GDM1 (cell line): ENCODE results near the gene FBXL20.

Experiments
- DNase-seq: peaks from one replicate; lab custom pipeline; 2025; lab: John Stamatoyannopoulos, UW

FBXL20 gene

DNA sequence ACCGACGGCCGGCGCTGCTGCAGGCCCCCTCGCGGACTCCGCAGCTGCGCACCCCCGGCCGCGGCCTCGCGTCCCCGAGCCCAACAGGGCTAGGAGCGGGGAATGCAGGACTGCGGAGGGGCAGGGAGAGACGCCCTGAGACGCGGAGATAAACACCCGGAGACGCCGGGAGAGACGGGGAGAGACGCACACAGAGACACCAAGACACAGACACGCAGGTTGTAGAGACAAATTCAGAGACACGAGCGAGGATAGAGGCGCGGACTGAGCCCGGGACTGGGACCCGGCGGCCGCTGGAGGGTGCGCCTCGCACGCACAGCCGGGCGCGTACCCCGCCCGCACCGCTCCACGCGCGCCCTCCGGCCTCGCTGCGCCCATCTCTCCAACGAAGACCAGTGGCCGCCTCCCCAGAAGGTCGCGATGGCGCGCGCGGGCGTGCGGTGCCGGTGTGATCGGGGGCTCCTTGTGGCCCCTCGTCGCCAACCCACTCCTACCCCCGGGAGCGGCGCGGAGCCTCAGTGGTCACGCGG lies 176.6 kb downstream of the FBXL20 start:
- no peak for DNase-seq

DNA sequence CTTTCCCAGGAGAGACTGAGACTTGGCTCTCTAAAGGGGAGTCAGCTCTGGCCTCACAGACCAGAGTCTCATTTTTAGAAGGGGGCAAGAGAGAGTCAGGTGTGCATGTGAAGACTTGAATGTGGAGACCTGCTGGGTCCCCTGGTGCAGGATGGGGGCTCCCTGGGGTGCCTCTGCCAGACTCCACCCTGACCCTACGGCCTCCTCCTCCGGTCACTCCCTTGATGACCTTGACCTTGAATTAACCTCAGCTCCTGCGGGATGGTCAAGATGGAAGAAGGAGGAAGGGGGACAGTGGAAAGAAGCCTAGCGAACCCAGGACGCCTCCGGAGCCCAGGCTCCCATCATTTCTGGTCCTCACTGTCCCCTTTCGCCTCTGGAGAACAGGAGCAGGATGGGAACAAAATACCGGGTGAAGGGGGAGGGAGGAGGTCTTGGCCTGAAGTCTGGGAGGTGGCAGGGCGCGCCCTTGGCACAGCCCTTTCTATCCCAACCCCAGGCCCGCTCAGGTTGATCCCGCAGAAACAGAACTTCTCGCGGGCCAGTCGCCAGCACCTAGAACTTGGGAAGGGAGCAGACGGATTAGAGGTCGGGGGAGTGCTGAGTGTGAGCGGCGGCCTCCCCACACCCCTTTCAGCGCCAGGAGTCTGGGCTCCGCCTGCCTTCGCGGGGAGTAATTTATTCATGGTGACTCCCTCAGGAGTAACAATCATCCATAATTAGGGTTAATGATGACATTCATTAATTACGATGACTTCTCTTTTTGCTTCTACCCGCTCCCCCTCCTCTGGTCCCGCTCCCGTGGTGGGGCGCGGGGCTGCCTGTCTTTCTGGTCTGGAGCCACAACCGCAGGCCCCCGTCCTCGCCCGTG lies 177.3 kb downstream of the FBXL20 start:
- no peak for DNase-seq

DNA sequence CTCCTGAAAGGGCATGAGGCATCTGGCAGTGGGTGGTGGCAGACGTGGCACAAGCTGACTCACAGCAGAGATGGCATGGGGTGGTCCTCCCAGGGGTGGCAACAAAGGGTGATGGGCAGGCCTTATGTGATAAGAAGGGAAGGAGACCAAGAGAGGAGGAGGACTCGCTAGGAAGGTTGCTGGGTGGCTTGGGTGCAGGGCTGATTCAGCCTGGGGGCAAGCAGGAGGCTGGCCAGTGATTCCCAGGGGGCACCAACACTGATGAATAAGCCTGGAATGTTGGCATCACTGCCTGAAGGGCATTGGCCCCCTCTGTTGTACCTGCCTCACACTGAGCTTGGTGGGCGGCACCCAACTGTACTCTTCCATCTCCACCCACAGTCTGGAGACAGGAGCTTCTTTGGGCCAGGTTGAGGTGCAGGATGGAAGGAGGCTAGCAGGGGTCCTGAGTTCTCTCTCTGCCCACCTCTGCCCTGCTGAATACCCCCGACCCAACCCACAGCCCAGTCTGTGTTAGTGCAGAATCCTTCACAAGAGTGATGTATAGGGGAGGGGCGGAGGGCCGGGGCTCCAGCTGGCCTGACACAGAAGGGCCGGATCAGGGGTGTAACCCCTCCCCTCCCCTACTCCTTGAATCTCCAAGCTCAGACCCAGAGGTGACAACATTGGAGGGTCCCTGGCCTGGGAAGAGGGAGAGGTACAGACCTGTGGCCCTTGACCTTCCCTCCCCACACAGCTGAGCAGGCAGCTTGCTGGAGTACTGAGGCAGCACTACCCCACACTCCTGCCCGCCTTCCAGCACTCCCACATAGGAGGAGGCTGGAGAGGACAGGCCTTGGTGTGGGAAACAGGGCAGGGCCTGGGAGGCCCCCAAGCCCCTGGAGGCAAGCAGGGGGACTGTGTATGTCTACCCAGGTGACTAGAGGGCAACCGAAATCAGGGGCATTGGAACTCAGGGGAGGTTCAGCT lies 178.3 kb downstream of the FBXL20 start:
- no peak for DNase-seq

GRCh38 chr17:39222151-39222550 lies 179.3 kb downstream of the FBXL20 start:
- no peak for DNase-seq

- no peak for DNase-seq
Observed at GRCh38 chr17:39221572-39221971, 179.9 kb downstream of the FBXL20 start.

DNA sequence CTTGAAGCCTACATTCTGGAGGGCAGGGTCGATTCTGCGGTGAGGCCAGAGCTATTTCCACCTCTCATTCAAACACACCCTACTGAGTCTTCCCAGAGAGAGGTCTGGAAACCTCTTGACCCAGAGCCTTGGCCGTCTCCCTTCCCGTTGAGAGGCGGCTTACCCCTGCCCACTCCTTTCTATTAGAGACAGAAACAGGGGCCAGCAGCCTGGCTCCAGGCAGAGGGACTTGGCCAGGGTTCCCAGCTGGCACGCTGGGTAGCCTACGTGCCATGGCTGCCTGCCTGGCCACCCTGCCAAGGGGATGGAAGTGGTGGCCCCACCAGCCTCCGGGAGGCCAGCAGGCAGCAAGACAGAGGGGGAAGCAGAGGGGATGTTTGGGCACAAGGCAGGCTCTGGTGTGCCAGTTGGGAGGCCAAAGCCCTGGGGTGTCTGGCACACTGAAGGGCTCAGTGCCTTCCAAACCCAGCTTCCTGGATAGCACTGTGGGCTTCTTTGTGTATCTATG lies 181.7 kb downstream of the FBXL20 start:
- DNase-seq, result no peak

DNA sequence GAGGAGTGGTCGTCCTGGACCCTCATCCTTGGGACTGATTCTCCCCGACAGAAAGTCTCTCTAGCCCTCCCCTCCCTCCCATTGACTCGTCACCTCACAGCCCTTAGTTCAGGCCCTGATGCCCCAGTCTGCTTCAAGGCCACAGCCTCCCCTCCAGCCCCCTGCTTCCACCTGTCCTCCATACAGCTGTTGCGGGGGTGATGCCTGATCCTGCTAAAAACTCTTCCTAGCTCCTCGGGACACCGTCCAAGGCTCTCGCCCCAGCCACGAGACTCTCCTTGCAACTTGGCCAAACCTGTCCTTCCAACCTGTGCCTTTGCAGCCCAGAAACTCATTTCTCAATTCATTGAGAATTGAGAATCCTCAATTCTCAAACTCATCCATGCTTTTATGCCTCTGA lies 182.5 kb downstream of the FBXL20 start:
- DNase-seq, result no peak

- DNase-seq, result no peak
Observed at GRCh38 chr17:39217734-39218369, 183.6 kb downstream of the FBXL20 start.

GRCh38 chr17:39213852-39214251 lies 187.6 kb downstream of the FBXL20 start:
- DNase-seq, result no peak

- no peak for DNase-seq
Observed at GRCh38 chr17:39212841-39213480, 188.5 kb downstream of the FBXL20 start.

- DNase-seq, result no peak
Observed at GRCh38 chr17:39212195-39212810, 189.1 kb downstream of the FBXL20 start.

- DNase-seq, result no peak
Observed at GRCh38 chr17:39210093-39210434, 191.4 kb downstream of the FBXL20 start.

- DNase-seq, result no peak
Observed at GRCh38 chr17:39209317-39210092, 191.9 kb downstream of the FBXL20 start.

- DNase-seq, result no peak
Observed at GRCh38 chr17:39208893-39209292, 192.5 kb downstream of the FBXL20 start.

DNA sequence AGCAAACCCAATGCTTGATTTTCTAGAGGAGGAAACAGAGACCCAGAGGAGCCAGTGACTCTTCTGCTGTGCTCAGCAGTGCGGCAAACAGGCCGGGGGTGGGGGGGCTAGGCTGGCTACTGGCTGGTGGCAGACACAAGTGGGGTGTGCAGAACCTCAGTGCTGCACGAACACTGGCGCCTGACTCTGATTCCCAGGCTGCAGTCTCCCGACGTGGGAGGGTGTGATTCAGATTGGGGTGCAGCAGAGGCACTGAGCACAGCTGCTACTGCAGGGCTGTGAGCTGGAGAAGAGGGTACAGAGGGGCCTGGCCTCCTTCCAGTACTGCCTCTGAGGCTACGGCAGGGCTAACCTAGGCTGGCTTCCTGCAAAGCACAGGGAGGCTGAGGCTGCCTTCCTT lies 193.3 kb downstream of the FBXL20 start:
- no peak for DNase-seq

DNA sequence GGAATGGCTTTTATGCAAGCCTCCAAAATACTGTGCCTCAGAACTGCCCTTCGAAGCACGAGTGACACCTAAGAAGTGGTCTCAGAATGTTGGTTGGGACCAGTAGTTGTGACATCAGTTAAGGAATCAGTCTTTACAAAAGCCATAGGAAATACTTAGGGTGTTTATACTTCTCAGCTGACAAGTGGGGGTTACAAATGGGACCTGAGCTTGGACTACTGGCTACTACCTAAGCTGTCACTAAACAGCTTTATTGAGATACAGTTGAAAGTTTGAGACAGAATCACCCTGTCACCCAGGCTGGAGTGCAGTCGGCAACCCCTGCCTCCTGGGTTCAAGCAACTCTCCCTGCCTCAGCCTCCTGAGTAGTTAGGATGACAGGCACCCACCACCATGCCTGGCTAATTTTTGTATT lies 196.3 kb downstream of the FBXL20 start:
- DNase-seq, result no peak

GRCh38 chr17:39204245-39204644 lies 197.2 kb downstream of the FBXL20 start:
- DNase-seq, result no peak
